OCI-LY3 (cell line): ENCODE data around the gene SLC22A17.

Source experiments
- EZH2phosphoT487 ChIP-seq: fragments of 200-600 bp; shearing (Covaris generic); IDR thresholded peaks from 2 replicates; pipeline ENCODE4 v1.6.1; 2018; ENCODE audit warnings: antibody characterized with exemption, mixed run types, low read depth
- TF ChIP-seq, protein P1 (sequence below): fragments of 200-600, 300-600 bp; sonication (generic); IDR thresholded peaks from 2 replicates; pipeline ENCODE4 v1.5.1; 2014; ENCODE audit warnings: antibody characterized with exemption, low read length, low read depth

DNA sequence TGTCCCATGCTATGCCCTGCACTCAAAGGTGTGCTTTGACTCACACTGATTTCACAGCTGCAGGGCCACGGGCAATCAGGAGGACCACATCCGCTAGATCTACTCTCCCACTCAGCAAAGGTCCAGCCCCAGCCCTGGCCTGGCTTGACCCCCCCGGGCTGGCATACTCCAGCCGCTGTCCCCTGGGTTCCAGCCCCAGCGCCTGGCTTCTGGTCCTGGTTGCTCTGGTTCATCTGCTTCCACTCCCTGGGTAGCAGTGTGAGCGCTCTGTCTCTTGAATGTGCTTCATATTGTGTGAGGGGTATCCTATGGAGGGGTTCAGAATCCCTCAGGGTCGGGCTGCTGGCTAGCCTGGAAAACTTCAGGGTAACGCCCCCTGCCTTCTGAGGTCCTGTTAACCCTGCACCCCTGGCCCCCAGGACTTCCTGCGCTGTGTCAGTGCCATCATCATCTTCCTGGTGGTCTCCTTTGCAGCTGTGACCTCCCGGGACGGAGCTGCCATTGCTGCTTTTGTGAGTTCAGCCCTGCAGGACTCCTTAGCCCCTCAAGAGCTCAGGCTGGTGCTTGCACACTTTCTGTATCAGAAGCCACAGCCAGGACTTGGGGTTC lies 26.0 kb upstream of the SLC22A17 start:
- TF ChIP-seq, protein P1, sequence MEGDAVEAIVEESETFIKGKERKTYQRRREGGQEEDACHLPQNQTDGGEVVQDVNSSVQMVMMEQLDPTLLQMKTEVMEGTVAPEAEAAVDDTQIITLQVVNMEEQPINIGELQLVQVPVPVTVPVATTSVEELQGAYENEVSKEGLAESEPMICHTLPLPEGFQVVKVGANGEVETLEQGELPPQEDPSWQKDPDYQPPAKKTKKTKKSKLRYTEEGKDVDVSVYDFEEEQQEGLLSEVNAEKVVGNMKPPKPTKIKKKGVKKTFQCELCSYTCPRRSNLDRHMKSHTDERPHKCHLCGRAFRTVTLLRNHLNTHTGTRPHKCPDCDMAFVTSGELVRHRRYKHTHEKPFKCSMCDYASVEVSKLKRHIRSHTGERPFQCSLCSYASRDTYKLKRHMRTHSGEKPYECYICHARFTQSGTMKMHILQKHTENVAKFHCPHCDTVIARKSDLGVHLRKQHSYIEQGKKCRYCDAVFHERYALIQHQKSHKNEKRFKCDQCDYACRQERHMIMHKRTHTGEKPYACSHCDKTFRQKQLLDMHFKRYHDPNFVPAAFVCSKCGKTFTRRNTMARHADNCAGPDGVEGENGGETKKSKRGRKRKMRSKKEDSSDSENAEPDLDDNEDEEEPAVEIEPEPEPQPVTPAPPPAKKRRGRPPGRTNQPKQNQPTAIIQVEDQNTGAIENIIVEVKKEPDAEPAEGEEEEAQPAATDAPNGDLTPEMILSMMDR: no peak
- TF ChIP-seq EZH2phosphoT487: no peak
